ENCODE data around the gene BAIAP2.

The BAIAP2 gene

DNA sequence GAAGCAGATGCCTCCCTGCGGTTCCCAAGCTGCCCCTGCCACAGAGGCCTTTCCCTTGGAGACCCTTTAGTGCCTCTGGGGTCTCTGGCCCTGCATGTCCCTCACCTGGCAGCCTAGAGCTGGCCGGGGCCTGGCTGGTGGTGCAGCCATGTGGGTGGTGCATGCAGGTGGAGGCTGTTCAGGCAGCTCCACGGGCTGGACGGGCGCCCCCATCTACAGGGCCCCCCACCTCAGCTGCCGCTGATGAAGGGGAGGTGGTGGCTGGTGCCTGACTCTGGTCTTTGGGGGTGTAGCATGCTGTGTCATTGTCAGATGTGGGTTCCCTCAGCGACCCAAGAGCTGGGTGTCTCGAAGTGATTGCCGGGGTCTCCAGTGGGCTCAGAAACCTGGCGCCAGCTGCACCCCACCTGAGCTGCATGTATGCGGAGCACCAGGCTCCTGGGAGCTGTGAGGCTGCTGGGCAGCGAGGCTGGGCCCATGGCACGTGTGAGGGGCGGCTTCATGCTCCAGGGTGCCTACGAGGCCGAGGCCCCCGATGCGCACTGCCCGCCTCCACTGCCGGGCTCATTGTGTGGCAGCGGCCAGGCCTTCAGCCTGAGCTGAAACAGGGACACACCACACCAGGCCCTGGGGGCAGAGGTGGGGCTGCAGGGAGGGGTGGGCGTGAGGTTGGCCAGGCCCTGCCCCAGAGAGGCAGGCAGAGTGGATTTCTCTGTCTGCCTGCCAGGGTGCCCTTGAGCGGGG is 57.0 kb downstream of the BAIAP2 start:
- DNase-seq, result no peak

DNA sequence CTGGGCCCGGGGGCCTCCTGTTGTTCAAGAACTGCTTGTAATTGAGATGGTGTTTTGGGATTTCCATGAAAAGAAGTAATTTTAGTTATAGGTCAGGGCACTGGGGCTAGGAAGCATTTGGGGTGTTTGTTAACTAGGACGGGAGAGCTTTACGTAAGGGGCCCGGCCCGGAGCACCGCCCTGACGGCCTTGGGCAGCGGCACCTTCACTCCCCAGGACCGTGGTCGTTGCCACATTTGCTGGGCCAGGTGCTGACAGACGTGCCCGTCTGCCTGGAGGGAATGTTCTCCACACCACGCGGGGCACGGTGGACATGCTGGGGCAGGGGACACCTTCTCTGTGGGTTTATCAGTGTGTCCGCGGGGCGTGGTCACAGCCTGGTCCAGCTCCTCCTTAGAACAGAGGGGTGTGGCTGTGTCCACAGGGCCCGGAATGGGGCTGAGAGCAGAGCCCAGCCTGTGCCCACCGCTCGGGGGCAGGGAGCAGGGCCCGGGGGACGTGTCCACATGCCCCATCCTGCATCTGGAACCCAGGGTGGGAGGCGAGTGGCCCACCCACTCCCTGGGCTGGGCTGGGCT is 57.7 kb downstream of the BAIAP2 start:
- no peak for DNase-seq

DNA sequence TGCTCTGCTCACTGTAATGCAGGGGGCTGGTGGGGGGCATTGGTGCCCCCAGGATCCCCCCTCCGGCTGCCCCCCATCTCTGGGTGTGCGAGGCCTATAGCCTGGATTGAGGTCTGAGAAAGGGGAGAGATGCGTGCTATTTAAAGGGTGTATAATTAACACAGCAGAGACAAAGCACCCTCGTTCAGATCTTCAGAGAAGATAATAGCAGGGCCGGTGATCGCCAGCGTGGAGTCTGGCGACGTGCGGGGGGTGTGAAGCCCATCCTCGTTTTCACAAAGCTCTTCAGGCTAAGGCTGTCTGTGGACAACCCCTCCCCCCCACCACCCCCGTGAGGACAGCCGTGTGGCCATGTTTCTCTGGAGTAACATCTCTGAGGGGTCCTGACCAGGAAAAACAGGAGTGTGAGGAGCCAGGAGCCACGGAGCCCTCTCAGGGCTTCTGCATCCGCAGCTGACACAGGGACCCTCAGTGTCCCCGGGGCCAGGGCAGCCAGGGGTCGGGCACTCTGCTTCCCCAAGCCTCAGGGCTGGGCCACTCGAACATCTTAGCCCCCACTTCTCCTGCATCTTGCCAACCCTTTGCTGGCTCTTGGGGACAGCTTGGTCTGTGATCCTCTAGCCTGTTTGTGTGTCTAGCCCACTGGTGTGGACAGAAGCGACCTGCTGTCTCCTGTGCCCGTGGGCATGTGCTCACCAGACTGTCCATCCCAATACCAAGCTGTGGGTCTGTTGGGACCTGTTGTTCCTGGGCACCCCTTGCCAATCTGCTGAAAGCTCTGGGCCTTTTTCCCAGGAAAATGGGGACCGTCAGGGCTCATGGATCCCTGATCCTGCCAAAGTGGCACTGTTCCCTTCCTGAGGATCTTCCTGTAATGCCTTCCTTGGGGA is 58.9 kb downstream of the BAIAP2 start:
- no peak for DNase-seq

DNA sequence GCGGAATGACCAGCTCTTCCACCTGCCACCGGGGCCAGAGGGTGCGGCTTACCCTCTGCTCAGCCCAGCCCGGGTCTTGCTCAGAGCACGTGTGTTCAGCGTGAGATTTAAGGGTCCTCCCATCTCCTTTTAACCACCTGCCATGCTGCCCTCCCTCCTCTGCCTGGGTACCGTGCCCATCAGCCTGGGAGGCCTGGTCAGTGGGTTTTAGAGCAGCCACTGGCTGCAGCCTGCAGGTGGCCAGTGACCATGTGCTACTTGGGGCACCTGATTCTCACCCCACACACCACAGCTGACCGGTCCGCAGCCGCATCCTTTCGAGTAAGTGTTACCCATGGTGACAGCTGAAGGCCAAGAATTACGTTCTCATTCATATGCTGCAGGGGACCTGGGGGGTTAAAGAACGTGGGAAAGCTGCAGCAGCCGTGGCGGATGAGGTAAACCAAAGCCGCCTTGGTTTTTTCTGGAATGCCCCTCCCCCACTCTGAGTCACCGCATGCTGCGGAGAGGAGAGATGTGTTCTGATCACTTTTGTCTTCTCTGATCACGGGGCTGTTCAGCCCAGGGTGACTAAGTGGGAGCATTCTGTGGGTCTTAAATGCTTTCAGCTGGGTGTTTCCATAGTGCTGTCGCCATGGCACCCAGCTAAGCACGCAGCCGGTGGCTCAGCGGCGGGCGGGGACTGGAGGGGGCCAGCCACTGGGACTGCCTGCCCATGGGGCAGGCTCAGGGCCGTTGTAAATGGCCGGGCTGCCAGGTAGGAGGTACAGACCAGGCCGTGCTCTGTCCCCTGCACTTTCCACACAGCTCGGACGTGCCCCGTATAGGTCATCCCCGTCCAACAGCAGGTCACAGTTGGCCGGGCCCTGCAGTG is 59.8 kb downstream of the BAIAP2 start:
- peak; percentile 93 for DNase-seq

DNA sequence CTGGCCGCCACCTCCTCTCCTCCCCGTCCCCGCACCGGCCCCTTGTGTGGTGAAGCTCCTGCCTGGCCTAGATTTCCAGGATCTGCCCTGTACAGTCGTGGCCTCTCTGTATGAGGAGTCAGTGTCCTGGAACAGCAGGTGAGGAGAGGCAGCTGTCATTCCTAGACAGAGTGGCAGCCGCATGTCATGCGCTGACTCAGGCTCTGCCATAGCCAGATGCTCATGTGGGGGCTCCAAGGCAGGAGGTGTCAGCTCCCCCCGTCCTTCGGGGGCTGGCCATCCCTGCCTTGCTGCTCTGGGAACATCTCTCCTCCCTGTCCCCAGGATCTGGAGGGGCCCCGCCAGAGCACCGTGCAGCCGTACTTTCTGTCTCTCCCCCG is 60.4 kb downstream of the BAIAP2 start:
- peak; percentile 35 for DNase-seq

DNA sequence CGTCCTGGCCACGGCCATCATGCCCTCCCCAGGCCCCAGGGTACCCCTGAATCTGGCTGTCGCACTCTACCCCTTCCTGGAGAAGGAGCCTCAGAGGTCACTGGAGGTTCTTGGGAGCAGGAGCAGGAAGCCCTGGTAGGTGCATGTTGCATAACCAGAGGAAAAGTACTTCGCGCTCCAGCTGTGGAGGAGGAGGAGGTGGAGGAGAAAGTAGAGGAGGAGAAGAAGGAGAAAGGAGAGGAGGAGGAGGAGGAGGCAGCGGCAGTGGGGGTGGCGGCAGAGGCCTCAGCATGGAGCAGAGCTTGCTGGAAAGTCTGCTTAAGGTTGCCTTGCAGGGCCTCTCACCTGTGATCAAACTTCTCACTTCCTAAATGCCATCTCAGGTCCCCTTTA is 61.8 kb downstream of the BAIAP2 start:
- no peak for DNase-seq

DNA sequence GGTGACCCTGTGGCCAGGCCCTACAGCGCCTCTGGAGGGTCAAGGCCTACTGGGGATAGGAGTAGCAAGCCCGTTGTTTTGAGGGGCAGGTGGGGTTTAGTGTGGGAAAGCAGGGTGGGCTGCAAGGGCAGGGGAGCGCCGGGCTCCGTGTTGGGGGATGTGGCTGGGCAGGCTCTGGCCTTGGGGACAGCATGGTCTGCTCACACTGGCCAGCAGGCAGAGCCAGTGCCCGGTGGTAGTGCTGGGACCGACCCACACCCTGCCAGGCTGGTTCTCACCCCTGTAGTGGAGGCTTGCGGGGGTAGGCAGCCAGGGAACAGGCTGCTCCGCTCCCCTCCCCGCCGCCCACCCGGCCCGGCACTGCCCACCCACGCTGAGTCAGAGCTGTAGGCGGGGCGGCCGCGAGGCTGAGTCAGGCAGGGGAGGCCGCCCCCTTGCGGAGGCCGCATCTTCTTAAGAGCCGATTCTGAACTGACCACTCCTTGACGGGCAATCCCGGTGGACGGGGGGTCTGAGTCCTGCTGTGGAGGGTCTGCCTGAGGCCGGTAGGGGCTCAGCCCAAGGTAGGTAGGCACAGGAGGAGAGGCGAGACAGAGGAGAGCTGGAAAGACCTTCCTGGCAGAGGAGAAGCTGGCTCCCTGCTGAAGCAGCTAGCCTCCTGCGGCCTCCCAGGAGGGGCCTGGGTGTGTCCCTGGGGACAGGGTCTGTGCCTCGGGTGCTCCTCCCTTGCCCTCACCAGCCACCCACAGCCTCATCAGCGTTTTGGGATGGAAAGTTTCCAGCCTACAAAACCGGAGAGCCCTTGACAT is 62.4 kb downstream of the BAIAP2 start:
- DNase-seq, result peak; percentile 45

DNA sequence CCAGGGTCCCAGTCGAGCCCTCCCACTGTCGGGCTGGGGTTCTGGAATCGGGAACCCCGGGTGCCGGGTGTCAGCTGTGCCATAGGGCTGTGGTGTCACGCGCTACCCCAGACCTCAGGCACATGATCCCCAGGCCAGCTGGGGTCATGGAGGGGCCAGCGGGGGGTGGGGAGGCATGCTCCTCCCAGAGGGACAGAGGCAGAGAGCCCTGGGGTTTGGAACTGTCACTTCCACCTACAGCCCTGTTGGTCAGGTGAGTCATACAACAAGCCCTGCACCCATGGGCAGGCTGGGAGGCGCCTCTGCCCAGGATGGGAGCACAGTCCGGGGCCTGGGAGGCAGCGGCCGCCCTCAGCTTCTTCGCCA is 63.0 kb downstream of the BAIAP2 start:
- DNase-seq, result peak; percentile 7

DNA sequence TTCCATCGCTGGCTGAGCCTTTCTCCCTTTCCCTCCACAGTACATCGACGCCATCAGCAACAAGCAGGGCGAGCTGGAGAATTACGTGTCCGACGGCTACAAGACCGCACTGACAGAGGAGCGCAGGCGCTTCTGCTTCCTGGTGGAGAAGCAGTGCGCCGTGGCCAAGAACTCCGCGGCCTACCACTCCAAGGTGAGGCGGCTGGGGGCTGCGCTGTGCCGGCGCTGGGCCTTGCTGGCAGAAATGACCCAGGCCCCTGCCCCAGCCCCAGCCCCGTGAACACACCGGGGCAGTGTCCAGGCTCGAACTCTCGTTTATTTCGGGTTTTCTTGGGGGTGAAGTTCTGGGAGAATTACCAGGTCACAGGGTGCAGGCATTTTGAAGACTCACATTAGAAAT is 64.9 kb downstream of the BAIAP2 start:
- DNase-seq, result no peak

DNA sequence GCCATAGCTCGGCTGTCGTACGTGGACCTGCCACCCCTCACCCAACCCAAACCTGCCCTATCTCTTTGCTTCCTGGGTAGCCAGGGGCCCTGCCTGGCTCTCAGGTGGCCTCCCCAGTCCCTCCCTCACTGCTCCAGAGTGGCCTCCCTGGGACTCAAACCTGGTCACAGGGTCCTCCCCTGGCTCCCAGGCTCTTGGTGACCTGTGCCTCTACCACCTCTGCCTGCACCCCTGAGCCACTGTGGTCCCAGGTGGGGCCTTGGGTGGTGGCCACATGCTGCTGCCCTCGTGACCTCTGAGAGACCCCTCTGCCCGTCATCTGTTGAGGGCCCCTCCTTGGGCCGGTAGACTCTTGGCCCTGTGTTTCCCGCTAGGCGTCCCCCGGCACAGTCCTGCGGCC is 65.7 kb downstream of the BAIAP2 start:
- DNase-seq, result no peak

DNA sequence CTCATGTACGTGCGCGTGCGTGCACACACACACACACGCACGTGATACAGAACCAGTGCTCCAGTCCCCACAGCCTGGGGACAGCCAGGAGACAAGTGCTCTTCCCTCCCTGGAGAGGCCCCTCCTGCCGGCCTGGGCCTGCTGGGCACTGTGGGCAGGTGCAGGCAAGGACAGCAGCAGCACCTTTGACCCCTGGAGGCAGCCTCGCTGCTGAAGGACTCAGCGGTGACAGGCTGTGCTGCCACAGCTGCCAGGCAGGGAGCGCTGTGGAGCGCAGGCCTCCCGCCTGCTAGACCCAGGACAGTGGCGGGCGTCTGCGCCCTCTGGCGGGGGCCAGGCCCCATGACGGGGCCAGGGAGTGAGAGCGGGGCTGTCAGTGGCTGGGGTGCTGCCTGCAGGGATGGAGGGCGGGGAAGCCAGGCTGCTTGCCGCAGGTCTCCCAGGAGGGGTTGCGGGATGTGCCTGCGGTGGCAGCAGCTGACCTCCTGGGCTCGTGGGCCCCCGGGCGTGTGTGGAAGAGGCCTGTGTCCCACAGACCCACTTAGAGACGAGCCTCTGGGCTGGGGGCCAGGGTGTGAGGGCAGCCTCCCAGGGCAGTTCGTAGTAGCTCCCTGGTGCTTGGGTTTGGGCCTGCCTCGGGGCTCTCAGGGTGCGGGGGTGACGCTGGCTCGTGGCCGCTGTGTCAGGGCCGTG is 66.8 kb downstream of the BAIAP2 start:
- peak; percentile 95 for DNase-seq

DNA sequence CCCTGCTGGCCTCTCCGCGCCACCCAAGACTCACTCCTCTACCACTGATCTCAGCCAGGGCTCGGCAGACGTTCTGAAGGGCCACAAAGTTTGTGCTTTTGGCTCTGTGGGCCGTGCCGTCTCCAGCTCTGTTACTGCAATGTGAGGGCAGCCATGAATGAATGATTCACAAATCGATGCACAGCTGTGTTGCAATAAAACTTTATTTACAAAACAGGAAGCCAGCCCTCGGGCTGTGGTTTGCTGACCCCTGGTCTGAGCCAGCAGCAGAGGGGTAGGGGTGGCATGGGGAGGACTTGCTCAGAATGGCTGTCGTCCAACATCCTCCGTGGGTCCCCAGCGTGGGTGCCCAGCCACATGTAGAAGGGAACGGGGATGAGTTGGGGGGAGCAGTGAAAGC is 67.4 kb downstream of the BAIAP2 start:
- no peak for DNase-seq

DNA sequence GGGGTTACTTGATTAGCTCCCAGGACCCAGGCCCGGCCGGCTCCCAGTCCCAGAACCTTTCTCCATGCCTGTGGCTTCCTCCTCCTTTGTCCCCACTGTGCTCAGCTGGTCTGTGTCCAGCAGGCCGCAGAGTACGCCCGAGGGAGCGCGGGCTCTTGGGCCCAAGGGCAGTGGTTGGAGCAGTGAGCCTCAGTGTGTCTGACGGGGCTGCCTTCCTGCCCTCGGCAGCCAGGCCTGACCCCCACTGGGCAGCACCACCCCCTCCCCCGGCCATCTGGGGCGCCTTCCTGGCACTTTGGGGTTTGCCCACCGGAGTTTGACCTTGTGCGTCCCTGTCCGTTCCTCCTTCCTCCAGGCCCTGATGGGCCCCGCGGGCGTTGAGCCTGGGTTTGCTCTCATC is 67.9 kb downstream of the BAIAP2 start:
- DNase-seq, result no peak

DNA sequence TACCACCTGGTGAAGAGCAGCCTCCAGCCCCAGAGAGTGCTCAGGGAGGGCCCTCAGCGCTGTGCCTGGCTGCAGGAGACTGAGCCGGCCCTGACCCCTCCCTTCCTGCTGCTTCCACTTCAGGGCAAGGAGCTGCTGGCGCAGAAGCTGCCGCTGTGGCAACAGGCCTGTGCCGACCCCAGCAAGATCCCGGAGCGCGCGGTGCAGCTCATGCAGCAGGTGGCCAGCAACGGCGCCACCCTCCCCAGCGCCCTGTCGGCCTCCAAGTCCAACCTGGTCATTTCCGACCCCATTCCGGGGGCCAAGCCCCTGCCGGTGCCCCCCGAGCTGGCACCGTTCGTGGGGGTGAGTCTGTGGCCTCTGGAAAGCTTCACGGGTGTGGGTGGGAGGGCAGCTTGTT is 68.4 kb downstream of the BAIAP2 start:
- no peak for DNase-seq

DNA sequence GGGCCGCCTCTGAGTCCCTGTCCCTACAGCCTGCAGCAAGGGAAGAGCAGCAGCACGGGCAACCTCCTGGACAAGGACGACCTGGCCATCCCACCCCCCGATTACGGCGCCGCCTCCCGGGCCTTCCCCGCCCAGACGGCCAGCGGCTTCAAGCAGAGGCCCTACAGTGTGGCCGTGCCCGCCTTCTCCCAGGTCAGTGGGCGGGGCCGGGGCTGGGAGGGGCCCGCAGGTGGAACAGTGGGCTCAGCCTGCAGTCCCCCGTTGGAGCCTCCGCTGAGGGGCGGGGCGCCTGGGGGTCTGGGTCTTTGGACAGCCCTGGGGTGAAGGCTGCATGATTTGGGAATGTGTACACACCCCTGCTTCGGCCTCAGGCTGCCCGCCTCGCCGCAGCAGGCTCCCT is 71.8 kb downstream of the BAIAP2 start:
- no peak for DNase-seq

DNA sequence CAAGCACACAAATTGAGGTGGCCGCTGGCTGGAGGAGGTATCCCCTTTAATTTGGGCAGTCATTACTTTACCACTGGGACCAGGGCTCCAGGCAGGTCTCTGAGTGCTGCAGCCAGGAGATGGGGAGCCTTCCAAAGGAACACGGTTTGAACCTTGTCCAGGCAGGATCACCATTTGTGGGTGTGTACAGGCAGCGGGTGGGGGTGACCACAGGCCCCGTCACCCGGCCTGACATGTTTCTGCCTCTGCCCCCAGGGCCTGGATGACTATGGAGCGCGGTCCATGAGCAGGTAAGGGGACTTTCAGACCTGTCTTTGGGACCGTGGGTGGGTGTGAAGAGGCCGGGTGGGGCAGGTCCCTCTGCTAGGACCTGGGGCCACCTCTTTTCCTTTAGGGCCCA is 73.3 kb downstream of the BAIAP2 start:
- no peak for DNase-seq

DNA sequence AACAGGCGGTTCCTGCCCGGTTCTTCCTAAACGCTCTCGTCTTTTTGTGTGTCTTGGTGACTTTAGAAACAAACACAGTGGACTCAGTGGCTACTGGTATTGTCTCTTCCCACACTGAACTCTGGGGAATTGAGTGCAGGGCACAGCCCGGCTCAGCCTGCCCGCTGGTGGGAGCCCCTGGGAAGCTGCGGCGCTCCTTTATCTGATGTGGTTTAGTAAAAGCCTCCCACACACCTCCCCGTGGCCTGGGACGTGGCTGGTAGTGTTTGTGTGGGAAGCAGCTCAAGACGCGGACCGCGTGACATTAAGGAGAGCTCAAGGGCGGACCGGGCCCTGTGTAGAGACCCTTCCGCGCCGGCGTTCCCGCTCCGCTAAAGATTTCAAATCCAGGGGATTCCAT is 75.0 kb downstream of the BAIAP2 start:
- DNase-seq, result no peak

DNA sequence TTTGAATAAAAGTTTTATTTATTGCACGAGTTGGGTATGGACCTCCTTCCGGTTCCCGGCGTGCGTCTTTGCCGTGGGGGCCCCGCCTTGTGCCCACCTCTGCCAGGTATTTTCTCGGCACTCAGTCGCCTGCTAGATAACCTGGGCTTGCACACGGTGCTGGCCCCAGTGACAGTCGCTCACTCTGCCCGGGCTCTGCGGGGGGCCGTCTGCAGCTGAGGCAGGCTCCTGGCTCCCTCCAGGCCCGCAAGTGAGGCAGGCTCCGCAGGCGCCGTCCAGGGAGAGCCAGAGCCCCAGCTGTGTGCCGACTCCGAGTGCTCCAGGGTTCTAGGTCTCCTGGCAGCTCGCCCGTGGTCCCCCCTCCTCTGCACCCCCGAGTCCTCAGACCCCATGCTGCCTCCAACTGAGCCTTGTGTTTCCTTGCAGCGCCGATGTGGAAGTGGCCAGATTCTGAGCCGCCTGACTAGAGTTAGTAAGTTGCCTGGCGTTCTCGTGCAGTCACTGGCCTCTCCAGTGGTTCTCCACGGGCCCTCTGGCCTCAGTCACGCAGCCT is 75.6 kb downstream of the BAIAP2 start:
- DNase-seq, result no peak

DNA sequence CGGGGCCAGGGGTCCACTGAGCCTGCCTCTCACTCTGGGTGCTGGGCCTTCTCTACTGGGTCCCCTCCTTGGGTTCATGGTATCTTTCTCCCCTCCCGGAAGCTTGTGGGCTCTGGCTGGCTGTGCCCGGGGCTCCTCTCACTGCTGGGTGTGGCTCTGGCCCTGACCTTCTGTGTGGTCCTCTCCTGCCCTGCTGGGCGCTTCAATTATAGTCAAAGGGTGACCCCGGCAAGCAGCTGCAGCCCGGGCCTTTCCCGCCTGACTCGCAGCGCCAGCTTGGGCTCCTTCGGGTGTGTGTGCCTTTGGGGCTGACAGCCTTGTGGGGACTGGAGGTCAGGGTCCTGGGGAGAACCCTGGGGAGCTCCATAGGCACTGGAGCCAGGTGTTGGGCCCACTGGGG is 76.1 kb downstream of the BAIAP2 start:
- no peak for DNase-seq

DNA sequence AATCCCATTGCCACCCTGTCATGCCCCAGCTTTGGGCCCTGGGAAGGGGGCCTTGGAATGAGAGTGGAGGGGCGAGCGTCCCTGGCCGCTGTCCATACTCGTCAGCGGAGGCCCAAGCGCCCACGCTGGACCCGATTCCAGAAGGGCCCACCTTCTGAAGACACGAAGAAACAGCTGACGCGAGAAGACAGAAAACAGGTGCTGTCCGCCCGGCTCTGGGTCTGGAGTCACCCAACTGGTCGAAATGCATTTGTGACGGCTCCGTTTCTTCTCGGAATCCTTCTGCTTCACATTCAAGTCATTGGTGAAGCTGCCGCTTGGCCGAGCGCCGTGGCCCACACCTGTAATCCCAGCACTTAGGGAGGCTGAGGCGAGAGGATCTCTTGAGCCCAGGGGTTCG is 77.5 kb downstream of the BAIAP2 start:
- DNase-seq, result no peak

DNA sequence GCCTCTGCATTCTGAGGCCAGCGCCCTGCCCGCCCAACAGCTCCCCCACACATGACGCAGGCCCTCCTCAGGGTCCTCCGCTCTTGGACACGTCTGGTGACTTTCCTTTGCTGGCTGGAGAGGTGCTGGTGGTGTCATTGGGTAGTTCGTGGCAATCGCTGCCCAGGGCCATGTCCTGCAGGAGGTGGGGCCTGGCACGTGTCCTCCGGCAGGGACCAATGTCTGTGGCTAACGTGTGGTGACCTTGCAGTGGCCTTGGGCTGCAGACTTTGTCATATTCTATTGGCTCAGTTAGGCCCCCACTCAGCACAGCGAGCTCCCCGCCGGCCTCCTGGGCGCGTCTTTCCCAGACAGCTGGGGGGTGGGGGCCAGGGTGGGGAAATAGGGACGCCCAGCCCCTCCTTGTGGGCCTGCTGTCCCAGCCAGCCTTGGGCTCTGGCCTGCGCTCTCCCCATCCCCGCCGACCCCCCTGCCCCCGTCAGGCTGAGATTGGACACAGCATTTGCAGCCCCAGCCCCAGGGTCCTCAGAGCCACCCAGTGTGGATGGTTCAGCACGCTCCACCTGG is 78.3 kb downstream of the BAIAP2 start:
- no peak for DNase-seq
